Muscle layer of duodenum (tissue), 2 donors: ENCODE results near the gene LGALSL.

Source experiments
- H3K27ac ChIP-seq: one replicate; pipeline ENCODE4 v1.7.0; 2013; ENCODE audit warnings: mild to moderate bottlenecking, low read length
- H3K27me3 ChIP-seq: one replicate; pipeline ENCODE4 v1.7.0; 2013; ENCODE audit warnings: low read depth, mild to moderate bottlenecking, control low read depth, low read length
- H3K36me3 ChIP-seq, 2 donors: one replicate each; pipeline ENCODE4 v1.7.0; 2013; ENCODE audit warnings: low read length in 2 of 2, control low read depth in 1 of 2, mild to moderate bottlenecking in 1 of 2; ENCODE audit not compliant: insufficient read depth in 2 of 2, control insufficient read depth in 1 of 2
- H3K4me1 ChIP-seq, 2 donors: one replicate each; pipeline ENCODE4 v1.7.0; 2013; ENCODE audit warnings: low read length in 2 of 2, mild to moderate bottlenecking in 2 of 2, control low read depth in 1 of 2, moderate library complexity in 1 of 2; ENCODE audit not compliant: insufficient read depth in 2 of 2, control insufficient read depth in 1 of 2
- H3K4me3 ChIP-seq, 2 donors: one replicate each; pipeline ENCODE4 v1.7.0; 2013; ENCODE audit warnings: low read length in 2 of 2, low read depth in 1 of 2, mild to moderate bottlenecking in 1 of 2
- H3K9me3 ChIP-seq, 2 donors: one replicate each; pipeline ENCODE4 v1.7.0; 2013; ENCODE audit warnings: low read length in 2 of 2, control low read depth in 1 of 2, mild to moderate bottlenecking in 1 of 2; ENCODE audit not compliant: control insufficient read depth in 1 of 2
- donor health status: healthy.

LGALSL gene

DNA sequence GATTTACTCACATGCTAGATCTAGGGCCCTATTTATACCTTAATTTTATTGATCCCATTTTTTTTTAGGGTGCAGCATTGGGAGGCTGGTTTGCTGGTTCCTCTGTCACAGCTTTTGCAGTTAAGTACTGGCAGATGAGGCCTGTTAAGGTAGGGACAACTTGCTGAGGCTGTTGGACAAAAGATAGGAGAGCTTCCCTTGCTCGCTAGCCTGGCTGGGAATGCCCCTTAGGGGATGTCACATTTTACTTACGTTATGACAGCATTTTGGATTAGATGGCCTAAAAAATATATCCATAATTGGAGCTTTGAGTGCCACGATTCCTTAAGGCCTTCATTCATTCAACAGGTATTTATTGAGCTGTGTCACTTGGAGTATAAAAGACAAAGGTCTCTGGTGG is 8.2 kb downstream of the LGALSL start:
- Histone ChIP-seq H3K27me3 (no peaks in the 10 kb centered on the region), H3K9me3 (no peaks in the 10 kb centered on the region), H3K4me3 (no peak overlapping the region), H3K27ac (no peak overlapping the region), H3K4me1 (peaks cover 0 to 1% of the 10 kb centered on the region in 2 donors), H3K36me3 (peaks cover 18 to 28% of the 10 kb centered on the region in 2 donors)

GRCh38 chr2:64462940-64463700 is 9.2 kb downstream of the LGALSL start:
- H3K27me3 ChIP-seq = no peaks in the 10 kb centered on the region
- H3K4me3 ChIP-seq = no peak overlapping the region
- no peaks in the 10 kb centered on the region for H3K9me3 ChIP-seq
- peaks cover 0 to 3% of the 10 kb centered on the region in 2 donors for H3K4me1 ChIP-seq
- H3K36me3 ChIP-seq = peaks cover 11 to 20% of the 10 kb centered on the region in 2 donors
- no peak overlapping the region for H3K27ac ChIP-seq

DNA sequence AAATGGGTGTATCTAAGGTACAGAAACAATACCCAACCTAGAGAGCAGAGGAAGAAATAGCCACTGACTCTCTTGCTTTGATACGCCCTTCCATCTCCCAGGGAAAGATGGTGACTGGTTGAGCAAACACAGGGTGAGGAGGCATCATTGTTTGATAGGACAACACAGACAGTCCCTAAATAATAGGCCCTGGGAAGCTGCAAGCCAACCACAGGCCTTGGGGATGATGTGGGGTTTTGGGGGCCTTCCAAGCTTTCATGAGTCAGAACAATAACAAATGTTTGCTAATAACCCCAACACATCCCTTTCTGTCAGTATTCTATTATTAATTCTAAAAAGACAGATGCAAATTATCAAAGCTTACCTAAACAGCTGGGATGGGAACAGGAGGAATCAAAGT is 9.8 kb downstream of the LGALSL start:
- H3K27me3 ChIP-seq = no peaks in the 10 kb centered on the region
- no peak overlapping the region for H3K27ac ChIP-seq
- no peaks in the 10 kb centered on the region for H3K9me3 ChIP-seq

DNA sequence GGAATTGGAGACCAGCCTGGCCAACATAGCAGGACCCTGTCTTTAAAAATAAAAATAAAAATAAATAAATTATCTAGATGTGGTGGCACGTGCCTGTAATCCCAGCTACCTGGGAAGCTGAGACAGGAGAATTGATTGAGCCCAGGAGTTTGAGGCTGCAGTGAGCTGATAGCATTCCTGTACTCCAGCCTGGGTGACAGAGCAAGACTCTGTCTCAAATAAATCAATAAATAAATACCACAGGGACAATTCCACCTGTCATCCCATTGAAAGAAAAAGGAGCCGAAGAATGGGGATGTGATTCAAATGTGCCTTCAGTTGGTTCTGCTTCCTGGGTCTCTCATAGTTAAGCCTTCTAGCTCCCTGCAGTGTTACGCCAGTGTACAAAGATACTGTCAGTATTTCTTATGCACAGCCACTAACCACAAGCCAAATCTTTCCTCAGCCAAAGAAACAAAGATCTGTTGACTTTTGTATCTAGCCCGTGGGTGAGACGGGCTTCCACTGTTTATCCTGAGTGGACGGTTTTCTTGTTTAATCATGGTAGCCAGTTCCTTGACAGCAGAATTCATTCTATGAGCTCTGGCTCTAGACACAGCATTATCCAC is 12.6 kb downstream of the LGALSL start:
- no peak overlapping the region for H3K4me3 ChIP-seq
- H3K9me3 ChIP-seq = no peaks in the 10 kb centered on the region
- no peaks in the 10 kb centered on the region for H3K27me3 ChIP-seq
- no peak overlapping the region for H3K27ac ChIP-seq
- H3K4me1 ChIP-seq = peaks cover 0 to 3% of the 10 kb centered on the region in 2 donors
- no peaks in the 10 kb centered on the region for H3K36me3 ChIP-seq

More for the DNA sequence above, 9.8 kb downstream of the LGALSL start:
- peaks cover 5 to 14% of the 10 kb centered on the region in 2 donors for H3K36me3 ChIP-seq
- H3K4me1 ChIP-seq = peaks cover 0 to 3% of the 10 kb centered on the region in 2 donors
- no peak overlapping the region for H3K4me3 ChIP-seq

DNA sequence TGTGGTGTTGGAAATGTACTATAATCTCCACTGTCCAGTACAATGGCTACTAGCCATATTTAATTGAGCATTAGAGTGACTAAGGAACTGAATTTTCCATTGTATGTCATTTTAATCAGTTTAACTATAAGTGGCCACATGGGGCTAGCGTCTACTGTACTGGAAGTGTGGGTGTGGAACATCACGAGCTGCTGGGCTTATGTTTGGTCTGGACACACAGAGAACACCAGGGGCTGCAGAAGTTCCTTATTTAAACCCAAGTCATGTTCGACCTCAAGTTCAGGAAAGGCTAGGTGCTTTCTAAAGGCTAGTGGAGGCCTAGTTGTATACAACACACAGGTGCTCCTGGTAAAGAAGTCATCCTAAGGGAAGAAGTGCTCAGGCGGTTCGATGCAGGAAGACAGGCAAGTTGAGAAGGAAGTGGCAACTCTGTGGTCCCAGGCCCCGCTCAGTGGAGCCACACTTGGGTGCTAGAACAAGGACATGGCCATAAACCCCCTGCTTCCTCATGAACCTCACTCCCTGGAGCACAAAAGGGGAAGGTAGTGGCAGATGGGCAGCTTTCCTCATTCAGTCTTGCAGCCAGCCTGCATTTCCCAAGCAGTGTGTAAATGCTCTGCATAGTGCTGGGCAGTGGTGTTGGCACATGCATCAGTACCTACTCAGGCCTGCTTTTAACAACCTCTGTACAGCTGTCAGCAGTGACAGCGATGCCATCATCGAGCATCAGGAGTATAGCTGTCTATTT is 13.3 kb downstream of the LGALSL start:
- no peaks in the 10 kb centered on the region for H3K9me3 ChIP-seq
- H3K27me3 ChIP-seq = no peaks in the 10 kb centered on the region
- no peak overlapping the region for H3K4me3 ChIP-seq
- H3K27ac ChIP-seq = no peak overlapping the region
- H3K4me1 ChIP-seq = peaks cover 0 to 3% of the 10 kb centered on the region in 2 donors
- H3K36me3 ChIP-seq = no peaks in the 10 kb centered on the region

DNA sequence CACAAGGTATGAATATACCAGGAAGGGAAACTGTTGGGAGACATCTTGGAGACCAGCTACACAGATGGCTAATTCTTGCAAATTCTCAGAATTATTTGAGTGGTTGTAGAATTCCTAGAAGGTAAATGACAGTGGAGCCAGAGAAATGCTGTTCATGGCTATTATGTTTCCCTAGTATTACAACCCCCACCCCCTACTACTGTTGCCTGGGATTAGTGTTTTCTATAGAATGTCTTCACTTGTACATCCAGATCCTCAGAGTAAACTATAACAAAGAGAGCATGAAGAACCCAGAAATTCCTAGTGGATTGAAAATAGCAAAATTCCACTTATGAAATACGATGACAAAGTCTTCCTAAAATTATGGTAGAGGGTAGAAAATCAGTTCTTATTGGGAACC is 15.3 kb downstream of the LGALSL start:
- H3K36me3 ChIP-seq = no peaks in the 10 kb centered on the region
- H3K4me1 ChIP-seq = peaks cover 0 to 3% of the 10 kb centered on the region in 2 donors
- no peaks in the 10 kb centered on the region for H3K27me3 ChIP-seq
- no peak overlapping the region for H3K4me3 ChIP-seq
- no peaks in the 10 kb centered on the region for H3K9me3 ChIP-seq
- H3K27ac ChIP-seq = no peak overlapping the region

DNA sequence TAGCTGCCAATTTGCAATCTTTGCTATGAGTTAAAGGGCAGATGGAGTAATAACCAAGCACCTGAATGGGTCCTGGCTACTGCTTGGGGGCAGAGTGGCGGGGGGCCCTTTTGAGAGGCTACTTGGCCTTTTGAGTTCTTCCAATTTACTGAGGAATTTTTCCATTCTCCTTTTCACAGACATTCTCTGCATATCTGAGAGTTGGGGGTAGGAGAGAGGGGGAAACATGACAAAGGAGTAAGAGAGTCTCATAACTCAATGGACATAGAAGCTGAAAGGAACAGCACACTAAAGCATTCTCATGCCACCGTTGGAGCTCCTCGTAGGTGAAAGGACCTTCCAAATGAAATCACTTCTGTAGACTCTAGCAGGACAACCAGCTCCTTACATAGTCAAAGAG is 16.1 kb downstream of the LGALSL start:
- Histone ChIP-seq H3K36me3 (no peaks in the 10 kb centered on the region), H3K4me3 (no peak overlapping the region), H3K27me3 (no peaks in the 10 kb centered on the region), H3K4me1 (peaks cover 0 to 3% of the 10 kb centered on the region in 2 donors), H3K27ac (no peak overlapping the region), H3K9me3 (no peaks in the 10 kb centered on the region)

- Histone ChIP-seq H3K27ac (no peak overlapping the region), H3K4me3 (no peak overlapping the region), H3K4me1 (peaks cover 0 to 3% of the 10 kb centered on the region in 2 donors), H3K36me3 (no peaks in the 10 kb centered on the region), H3K9me3 (no peaks in the 10 kb centered on the region), H3K27me3 (no peaks in the 10 kb centered on the region)
These were observed 16.9 kb downstream of the LGALSL start for GRCh38 chr2:64470766-64471295.

DNA sequence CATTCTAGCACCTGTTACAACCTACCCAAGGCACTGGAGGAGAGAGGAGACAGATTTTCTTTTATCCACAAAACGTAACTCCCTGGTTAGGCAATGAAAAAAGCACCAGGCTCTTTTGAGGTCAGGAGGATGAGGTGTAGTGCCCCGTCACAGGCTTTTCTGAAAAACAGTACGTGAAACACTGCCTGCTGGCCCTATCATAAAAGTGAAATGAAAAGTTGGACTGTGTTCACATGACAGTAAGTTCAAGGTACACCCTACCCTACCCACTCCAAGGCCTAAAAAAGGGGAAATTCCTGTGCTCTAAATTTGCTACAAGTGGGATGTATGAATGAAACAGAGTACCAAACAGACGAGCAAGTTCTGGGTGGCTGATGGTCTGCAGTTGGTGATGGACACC is 17.6 kb downstream of the LGALSL start:
- Histone ChIP-seq H3K27ac (no peak overlapping the region), H3K36me3 (no peaks in the 10 kb centered on the region), H3K9me3 (no peaks in the 10 kb centered on the region), H3K4me3 (no peak overlapping the region), H3K27me3 (no peaks in the 10 kb centered on the region), H3K4me1 (peaks cover 0 to 3% of the 10 kb centered on the region in 2 donors)

DNA sequence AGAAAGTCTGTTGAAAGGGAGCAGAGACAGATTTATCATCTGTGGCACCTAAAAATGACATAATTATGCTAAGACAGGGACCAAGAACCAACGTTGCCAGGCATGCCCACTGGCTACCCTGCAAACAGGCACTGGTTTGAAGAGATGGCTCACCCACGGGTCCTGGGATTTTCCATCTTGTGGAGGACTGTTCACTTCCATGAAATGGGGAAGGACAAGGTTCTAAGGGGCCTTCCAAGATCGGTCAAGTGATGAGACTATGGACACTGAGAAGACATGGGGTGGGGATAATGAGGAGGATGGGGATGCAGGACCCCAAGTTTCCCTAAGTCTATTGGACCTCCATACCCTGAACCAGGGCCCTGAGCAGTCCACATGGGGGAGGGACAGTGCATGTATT is 18.9 kb downstream of the LGALSL start:
- no peak overlapping the region for H3K27ac ChIP-seq
- no peak overlapping the region for H3K4me3 ChIP-seq
- H3K36me3 ChIP-seq = no peaks in the 10 kb centered on the region
- no peaks in the 10 kb centered on the region for H3K4me1 ChIP-seq
- no peaks in the 10 kb centered on the region for H3K27me3 ChIP-seq
- no peaks in the 10 kb centered on the region for H3K9me3 ChIP-seq

DNA sequence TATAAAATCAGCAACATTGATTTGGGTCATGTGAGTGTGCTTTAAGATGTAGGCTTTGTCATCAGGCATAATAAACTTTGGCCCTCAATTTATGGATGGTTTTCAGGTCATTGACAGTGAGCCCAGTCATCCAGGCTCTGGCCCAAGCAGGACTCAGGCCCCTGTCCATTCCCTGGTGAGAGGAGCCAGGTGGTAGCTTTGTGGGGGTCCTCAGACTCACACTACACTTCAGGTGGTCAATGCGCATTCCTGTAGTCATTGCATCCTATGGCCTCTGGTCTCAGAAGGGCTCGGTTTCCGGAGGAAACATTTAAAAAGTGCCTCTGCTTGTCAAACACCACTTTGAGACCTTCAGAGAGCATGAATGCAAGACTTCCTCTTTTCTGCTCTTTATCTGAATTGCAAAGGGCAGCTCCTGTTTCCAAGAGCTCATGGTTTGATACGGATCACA is 20.2 kb downstream of the LGALSL start:
- Histone ChIP-seq H3K27ac (no peak overlapping the region), H3K4me1 (no peaks in the 10 kb centered on the region), H3K9me3 (no peaks in the 10 kb centered on the region), H3K4me3 (no peak overlapping the region), H3K36me3 (no peaks in the 10 kb centered on the region), H3K27me3 (no peaks in the 10 kb centered on the region)
